Inflammatory macrophage treated with lipopolysaccharide for 4 hours (primary cell): ENCODE data around the gene RNF180.
"Not testable (repeated sequence)": the region's sequence is repeated elsewhere in the genome, so short reads cannot be mapped to it uniquely, and the experiment has no call there.

Experiments
- DNase-seq: peaks from one replicate; pipeline ENCODE4 v3.0.0-alpha.2; 2020

Gene RNF180

DNA sequence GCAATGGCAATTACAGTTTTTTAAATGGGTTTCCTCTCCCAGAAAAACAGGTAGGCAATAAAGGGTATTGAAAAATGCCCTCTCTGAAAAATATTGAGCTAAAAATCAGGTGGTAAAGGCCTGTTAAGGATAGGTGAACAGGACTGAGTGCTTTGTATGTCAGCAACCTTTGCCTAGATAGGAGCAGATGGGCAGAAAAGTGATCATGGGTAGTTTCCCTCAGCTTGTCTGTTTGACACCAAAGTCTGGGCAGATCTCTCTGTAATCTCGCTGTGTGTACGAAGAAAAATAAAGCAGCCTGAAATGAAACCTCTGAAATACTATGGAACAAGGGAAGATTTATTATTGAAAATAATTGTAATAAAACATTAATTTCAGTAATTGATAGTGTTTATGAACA lies 15.8 kb downstream of the RNF180 start:
- DNase-seq: no peak

GRCh38 chr5:64183956-64184355 lies 18.3 kb downstream of the RNF180 start:
- DNase-seq: no peak

DNA sequence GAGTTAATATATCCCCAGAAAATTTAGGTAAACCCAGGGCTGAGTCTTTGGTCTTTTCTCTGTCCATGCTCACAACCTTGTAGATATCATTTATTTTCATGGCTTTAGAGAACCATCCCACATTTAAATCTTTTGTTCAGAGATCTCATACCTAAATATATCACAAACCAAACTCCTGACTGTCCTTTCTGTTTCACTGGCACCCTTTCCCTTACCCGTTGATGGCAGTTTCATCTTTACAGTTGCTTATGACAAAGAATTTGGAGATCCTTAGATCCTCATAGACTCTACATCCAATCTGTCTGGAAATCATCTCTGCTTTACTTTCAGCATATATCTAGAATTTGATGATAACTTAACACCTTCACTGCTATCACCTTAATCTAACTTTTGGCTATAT lies 19.2 kb downstream of the RNF180 start:
- no peak for DNase-seq

DNA sequence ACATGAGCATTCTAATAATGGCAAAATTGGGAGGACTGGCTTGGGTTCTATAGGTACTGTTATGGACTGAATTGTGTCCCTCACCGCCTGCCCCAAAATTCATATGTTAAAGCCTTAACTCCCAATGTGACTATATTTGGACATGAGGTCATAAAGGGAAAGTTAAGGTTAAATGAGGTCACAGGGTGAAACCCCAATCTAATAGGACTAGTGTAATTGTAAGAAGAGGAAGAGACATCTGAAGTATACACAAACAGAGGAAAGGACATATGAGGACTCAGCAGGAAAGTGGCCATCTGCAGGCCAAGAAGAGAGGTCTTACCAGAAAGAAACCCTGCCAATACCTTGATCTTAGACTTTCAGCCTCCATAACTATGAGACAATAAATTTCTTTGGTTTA lies 23.1 kb downstream of the RNF180 start:
- DNase-seq: no peak

- no peak for DNase-seq
Measured at GRCh38 chr5:64190562-64191306, 25.1 kb downstream of the RNF180 start.

GRCh38 chr5:64195981-64196380 lies 30.3 kb downstream of the RNF180 start:
- DNase-seq: no peak

DNA sequence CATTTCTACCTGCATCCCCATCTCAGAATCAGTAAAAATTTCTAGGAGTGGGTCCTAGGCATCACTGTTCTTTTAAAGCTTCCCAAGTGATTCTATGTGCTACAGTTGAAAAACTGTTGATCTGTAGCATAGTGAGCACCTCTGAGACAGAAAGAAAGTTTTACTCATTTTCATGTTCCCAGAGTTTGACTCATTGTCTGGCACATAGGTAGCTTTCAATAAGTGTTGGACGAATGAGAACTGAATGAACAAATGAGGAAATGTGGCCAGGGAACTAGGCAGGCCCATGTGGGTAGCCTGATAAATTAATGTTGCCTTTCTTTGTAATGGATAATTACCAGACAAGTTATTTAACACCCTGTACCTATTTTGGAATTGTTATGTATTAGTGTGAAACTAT lies 33.8 kb downstream of the RNF180 start:
- no peak for DNase-seq

- DNase-seq: no peak
Measured at GRCh38 chr5:64201996-64202395, 36.4 kb downstream of the RNF180 start.

DNA sequence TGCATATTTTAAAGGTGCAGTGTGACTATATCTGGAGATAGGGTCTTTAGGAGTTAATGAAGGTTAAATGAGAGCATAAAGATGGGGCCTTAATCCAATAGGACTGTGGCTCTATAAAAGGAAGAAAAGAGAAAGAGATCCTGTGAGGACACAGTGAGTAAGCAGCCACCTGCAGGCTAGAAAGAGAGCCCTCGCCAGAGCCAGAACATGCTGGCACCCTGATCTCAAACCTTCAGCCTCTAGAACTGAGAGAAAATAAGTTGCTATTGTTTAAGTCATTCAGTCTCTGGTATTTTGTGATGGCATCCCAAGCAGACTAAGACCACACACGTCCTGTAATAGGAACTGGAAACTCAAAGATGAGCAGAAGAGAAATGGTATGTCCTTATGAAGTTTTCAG lies 41.0 kb downstream of the RNF180 start:
- DNase-seq: no peak

- DNase-seq: no peak
Measured at GRCh38 chr5:64207978-64208377, 42.3 kb downstream of the RNF180 start.

DNA sequence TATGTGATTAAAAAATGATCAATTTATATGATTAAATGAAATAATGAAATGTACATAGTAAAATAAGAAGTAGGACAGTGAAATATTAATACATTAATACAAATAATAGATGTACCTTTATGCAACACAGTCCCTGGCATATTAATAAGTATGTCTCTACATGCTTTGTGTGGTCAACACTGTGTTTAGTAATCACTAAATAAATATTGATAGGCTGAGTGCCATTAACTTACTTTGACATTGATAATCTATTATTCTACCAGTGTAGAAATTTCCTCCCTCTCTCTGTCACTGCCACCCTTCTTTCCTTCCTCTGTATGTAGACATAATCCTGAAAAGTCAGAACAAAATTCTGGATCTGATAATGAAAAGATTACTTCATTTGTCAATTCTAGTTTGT lies 43.7 kb downstream of the RNF180 start:
- DNase-seq: no peak

GRCh38 chr5:64210866-64211265 lies 45.2 kb downstream of the RNF180 start:
- no peak for DNase-seq

GRCh38 chr5:64213011-64213410 lies 47.4 kb downstream of the RNF180 start:
- no peak for DNase-seq

DNA sequence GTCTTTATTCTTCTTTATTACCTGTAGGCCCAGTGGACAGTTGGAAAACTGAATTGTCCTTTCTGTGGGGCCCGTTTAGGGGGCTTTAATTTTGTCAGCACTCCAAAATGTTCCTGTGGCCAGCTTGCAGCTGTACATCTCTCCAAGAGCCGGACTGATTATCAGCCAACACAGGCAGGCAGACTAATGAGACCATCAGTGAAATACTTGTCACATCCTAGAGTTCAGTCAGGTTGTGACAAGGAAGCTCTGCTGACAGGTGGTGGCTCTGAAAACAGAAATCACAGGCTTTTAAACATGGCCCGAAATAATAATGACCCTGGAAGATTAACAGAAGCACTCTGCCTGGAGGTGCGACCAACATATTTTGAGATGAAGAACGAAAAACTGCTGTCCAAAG lies 47.9 kb downstream of the RNF180 start:
- no peak for DNase-seq

DNA sequence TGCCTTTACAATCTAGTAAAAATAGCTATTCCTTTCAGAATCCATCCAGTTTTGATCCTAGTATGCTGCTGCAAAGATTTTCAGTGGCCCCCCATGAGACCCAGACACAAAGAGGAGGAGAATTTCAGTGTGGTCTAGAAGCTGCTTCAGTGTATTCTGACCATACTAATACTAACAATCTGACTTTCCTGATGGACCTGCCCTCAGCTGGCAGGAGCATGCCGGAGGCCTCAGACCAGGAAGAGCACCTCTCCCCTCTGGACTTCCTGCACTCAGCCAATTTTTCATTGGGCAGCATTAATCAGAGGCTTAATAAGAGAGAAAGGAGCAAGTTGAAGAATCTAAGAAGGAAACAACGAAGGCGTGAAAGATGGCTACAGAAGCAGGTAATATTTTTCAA lies 48.5 kb downstream of the RNF180 start:
- no peak for DNase-seq

DNA sequence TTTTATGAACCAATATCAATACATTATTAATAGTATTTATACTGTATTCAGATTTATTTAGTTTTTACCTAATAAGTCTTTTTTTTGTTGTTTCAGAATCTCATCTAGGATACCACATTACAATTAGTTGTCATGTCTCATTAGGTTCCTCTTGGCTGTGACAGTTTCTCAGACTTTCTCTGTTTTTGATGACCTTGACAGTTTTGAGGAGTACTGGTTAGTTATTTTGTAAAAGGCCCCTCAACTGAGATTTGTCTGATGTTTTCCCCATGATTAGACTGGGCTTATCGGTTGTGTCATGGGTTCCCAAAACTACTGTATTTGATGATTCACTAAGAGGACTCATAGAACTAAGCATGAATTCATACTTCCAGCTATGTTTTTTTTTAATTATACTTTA lies 56.3 kb downstream of the RNF180 start:
- DNase-seq: no peak

GRCh38 chr5:64225286-64225981 lies 59.8 kb downstream of the RNF180 start:
- DNase-seq: not testable (repeated sequence)

- DNase-seq: not testable (repeated sequence)
Measured at GRCh38 chr5:64227131-64227537, 61.5 kb downstream of the RNF180 start.

DNA sequence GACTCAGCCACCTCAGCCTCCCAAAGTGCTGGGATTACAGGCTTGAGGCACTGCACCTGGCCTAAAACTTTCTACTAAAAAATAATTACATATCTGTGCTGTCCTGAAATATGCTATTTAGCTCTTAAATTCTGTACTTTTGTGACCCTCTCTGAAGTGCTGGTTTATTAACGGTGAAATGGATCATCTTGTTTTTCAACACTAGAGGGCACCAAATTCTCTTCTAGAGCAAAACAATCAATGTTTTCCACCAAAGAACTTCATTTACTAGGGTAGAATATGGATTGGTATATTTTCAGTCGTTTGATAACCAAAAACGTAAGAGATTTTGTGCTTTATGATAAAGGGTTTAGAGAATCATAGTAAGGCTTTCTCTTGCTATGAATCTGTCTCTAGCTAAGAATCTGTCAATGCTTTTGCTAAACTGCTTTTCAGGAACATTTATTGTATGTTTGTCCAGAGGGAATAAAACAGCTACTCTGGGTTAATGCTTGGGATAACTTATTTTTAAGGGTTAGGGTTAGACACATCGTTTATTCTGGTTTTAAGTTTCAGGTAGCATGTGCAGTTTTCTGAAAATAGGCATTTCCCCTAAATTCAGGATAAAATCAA lies 63.6 kb downstream of the RNF180 start:
- peak; percentile 9 for DNase-seq

- DNase-seq: no peak
Measured at GRCh38 chr5:64260756-64261155, 95.1 kb downstream of the RNF180 start.

DNA sequence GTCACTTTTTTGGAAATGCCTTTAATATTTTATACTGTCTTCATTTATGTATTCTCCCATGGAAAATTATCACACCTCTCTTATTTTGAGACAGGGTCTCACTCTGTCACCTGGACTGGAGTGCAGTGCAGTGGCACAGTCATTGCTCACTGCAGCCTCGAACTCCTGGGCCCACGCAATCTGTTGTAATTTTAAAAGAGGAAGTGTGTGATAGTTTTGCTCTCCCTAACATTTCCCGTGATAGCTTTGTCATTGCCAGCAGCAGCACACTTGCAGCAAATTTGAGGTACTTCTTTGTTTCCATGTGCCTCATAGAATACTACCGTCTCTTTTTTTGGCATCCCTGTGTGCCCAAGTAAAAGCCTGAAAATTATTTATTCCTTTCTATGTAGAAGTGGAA lies 103.5 kb downstream of the RNF180 start:
- peak; percentile 19 for DNase-seq

DNA sequence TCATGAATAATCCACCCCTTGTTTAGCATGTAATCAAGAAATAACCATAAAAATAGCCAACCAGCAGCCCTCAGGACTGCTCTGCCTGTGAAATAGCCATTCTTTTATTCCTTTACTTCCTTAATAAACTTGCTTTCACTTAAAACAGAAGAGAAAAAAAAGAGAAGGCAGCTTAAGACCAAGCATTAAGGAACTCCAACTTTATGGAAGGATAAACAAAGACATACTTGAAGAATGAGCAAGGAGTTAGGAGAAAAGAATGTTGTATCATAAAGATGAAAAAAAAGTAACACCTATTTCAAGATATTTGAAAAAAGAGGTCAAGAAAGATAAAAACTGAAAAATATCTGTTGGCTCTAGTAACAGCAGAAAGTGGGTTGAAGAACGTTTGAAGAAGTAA lies 107.6 kb downstream of the RNF180 start:
- DNase-seq: no peak

- no peak for DNase-seq
Measured at GRCh38 chr5:64285188-64286130, 119.8 kb downstream of the RNF180 start.
